Liver (tissue), 3 donors: ENCODE results near the gene PSD4.

Source experiments
- EGR1 ChIP-seq, 2 donors: IDR thresholded peaks; 2 replicates each; pipeline ENCODE4 v1.6.1; 2016 to 2018; ENCODE audit warnings: antibody characterized with exemption in 2 of 2, low read depth in 2 of 2
- FOXA2 ChIP-seq: IDR thresholded peaks from 2 replicates; pipeline ENCODE4 v1.6.1; 2016; ENCODE audit warnings: antibody characterized with exemption
- GABPA ChIP-seq, 2 donors: IDR thresholded peaks in 1 of 2; conservative IDR thresholded peaks in 1 of 2; 2 replicates each; pipeline ENCODE4 v1.6.1; 2016; ENCODE audit warnings: antibody characterized with exemption in 2 of 2, mild to moderate bottlenecking in 1 of 2, moderate library complexity in 1 of 2
- JUND ChIP-seq, 2 donors: IDR thresholded peaks; 2 replicates each; pipeline ENCODE4 v1.6.1; 2016; ENCODE audit warnings: antibody characterized with exemption in 2 of 2
- NR2F2 ChIP-seq: IDR thresholded peaks from 2 replicates; pipeline ENCODE4 v1.6.1; 2016; ENCODE audit warnings: antibody characterized with exemption
- RAD21 ChIP-seq, 2 donors: IDR thresholded peaks; 2 replicates each; pipeline ENCODE4 v1.6.1; 2016; ENCODE audit warnings: antibody characterized with exemption in 2 of 2, mild to moderate bottlenecking in 2 of 2
- RXRA ChIP-seq, 2 donors: IDR thresholded peaks; 2 replicates each; pipeline ENCODE4 v1.6.1; 2017 to 2018; ENCODE audit warnings: antibody characterized with exemption in 2 of 2, mild to moderate bottlenecking in 1 of 2
- SP1 ChIP-seq: IDR thresholded peaks from 2 replicates; pipeline ENCODE4 v1.6.1; 2018; ENCODE audit warnings: antibody characterized with exemption, mild to moderate bottlenecking
- TAF1 ChIP-seq: conservative IDR thresholded peaks from 2 replicates; pipeline ENCODE4 v1.6.1; 2016; ENCODE audit warnings: antibody characterized with exemption, mild to moderate bottlenecking
- YY1 ChIP-seq: IDR thresholded peaks from 2 replicates; pipeline ENCODE4 v1.6.1; 2016; ENCODE audit warnings: antibody characterized with exemption, mild to moderate bottlenecking
- TF ChIP-seq, protein P1 (sequence below): fragments of 150-350 bp; IDR thresholded peaks from 2 replicates; pipeline ENCODE4 v1.5.1; 2017; ENCODE audit warnings: improper control_type of control experiment, low read depth, low read length; ENCODE audit not compliant: missing input control
- TF ChIP-seq, protein P2 (sequence below): IDR thresholded peaks from 2 replicates; pipeline ENCODE4 v1.6.1; 2016; ENCODE audit warnings: antibody characterized with exemption, mild to moderate bottlenecking
- TF ChIP-seq, protein P3 (sequence below): IDR thresholded peaks from 2 replicates; pipeline ENCODE4 v1.6.1; 2016; ENCODE audit warnings: antibody characterized with exemption
- TF ChIP-seq, protein P4 (sequence below): IDR thresholded peaks from 2 replicates; pipeline ENCODE4 v1.6.1; 2016; ENCODE audit warnings: antibody characterized with exemption
- donor health status: healthy.
- donor health status: healthy.

DNA sequence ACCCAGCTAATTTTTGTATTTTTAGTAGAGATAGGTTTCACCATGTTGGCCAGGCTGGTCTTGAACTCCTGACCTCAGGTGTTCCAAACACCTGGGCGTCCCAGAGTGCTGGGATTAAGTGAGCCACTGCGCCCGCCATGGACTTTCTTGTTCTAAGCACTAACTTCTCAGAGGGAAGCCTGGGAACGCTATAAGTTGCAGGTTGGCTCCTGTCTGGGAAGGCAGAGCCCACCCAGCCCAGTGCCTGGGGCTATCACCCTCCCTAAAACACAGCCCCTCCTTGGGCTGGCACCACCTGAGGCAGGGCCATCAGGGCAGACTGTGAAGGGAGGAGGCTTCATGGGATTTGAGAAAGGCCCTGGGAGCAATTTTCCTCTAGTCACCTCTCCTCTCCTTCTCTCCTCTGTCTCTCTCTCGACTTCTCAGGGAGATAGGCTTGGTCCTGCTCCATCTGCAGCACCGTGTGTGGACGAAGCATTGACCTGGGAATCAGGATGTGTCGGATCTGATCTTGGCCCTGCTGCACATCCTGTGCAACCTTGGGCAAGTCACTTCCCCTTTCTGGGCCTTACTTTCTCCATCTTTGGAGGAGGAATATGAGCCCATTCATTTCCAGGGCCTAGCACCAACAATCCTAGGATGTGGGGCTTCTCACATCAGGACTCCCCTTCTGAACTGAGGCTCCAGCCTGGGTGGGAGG lies 10.9 kb downstream of the PSD4 start:
- TF ChIP-seq, protein P1, sequence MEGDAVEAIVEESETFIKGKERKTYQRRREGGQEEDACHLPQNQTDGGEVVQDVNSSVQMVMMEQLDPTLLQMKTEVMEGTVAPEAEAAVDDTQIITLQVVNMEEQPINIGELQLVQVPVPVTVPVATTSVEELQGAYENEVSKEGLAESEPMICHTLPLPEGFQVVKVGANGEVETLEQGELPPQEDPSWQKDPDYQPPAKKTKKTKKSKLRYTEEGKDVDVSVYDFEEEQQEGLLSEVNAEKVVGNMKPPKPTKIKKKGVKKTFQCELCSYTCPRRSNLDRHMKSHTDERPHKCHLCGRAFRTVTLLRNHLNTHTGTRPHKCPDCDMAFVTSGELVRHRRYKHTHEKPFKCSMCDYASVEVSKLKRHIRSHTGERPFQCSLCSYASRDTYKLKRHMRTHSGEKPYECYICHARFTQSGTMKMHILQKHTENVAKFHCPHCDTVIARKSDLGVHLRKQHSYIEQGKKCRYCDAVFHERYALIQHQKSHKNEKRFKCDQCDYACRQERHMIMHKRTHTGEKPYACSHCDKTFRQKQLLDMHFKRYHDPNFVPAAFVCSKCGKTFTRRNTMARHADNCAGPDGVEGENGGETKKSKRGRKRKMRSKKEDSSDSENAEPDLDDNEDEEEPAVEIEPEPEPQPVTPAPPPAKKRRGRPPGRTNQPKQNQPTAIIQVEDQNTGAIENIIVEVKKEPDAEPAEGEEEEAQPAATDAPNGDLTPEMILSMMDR = no peak
- TF ChIP-seq RXRA (IDR thresholded peaks at IDR 0.05) (no peak), JUND (IDR thresholded peaks at IDR 0.05) (no peak), YY1 (no peak), SP1 (no peak), TAF1 (no peak), EGR1 (IDR thresholded peaks at IDR 0.05; ENCODE audit: low read depth in 2 of 2) (no peak), GABPA (IDR thresholded peaks at IDR 0.05 in 1 of 2, conservative IDR thresholded peaks at IDR 0.05 in 1 of 2) (no peak), NR2F2 (no peak), FOXA2 (no peak), RAD21 (IDR thresholded peaks at IDR 0.05) (no peak)
- TF ChIP-seq, protein P2, sequence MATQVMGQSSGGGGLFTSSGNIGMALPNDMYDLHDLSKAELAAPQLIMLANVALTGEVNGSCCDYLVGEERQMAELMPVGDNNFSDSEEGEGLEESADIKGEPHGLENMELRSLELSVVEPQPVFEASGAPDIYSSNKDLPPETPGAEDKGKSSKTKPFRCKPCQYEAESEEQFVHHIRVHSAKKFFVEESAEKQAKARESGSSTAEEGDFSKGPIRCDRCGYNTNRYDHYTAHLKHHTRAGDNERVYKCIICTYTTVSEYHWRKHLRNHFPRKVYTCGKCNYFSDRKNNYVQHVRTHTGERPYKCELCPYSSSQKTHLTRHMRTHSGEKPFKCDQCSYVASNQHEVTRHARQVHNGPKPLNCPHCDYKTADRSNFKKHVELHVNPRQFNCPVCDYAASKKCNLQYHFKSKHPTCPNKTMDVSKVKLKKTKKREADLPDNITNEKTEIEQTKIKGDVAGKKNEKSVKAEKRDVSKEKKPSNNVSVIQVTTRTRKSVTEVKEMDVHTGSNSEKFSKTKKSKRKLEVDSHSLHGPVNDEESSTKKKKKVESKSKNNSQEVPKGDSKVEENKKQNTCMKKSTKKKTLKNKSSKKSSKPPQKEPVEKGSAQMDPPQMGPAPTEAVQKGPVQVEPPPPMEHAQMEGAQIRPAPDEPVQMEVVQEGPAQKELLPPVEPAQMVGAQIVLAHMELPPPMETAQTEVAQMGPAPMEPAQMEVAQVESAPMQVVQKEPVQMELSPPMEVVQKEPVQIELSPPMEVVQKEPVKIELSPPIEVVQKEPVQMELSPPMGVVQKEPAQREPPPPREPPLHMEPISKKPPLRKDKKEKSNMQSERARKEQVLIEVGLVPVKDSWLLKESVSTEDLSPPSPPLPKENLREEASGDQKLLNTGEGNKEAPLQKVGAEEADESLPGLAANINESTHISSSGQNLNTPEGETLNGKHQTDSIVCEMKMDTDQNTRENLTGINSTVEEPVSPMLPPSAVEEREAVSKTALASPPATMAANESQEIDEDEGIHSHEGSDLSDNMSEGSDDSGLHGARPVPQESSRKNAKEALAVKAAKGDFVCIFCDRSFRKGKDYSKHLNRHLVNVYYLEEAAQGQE = no peak
- TF ChIP-seq, protein P3, sequence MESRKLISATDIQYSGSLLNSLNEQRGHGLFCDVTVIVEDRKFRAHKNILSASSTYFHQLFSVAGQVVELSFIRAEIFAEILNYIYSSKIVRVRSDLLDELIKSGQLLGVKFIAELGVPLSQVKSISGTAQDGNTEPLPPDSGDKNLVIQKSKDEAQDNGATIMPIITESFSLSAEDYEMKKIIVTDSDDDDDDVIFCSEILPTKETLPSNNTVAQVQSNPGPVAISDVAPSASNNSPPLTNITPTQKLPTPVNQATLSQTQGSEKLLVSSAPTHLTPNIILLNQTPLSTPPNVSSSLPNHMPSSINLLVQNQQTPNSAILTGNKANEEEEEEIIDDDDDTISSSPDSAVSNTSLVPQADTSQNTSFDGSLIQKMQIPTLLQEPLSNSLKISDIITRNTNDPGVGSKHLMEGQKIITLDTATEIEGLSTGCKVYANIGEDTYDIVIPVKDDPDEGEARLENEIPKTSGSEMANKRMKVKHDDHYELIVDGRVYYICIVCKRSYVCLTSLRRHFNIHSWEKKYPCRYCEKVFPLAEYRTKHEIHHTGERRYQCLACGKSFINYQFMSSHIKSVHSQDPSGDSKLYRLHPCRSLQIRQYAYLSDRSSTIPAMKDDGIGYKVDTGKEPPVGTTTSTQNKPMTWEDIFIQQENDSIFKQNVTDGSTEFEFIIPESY = no peak
- TF ChIP-seq, protein P4, sequence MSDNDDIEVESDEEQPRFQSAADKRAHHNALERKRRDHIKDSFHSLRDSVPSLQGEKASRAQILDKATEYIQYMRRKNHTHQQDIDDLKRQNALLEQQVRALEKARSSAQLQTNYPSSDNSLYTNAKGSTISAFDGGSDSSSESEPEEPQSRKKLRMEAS = no peak
